GM12892 (cell line): ENCODE results near the gene THRB.

Source experiments
- DNase-seq: peaks from one replicate; pipeline ENCODE4 v3.0.0; 2011; ENCODE audit not compliant: insufficient read length
- FAIRE-seq: peaks from 2 replicates; lab custom pipeline; 2011; peaks lifted over from hg19 to GRCh38; lab: Jason Lieb, UNC
- POLR2A ChIP-seq: IDR thresholded peaks from 2 replicates; pipeline ENCODE4 v1.6.1; 2011; ENCODE audit warnings: low read depth, low read length, control low read depth
- POLR2AphosphoS5 ChIP-seq: IDR thresholded peaks from 2 replicates; pipeline ENCODE4 v1.6.1; 2011; ENCODE audit warnings: low read depth, low read length, control low read depth
- TAF1 ChIP-seq: IDR thresholded peaks from 2 replicates; pipeline ENCODE4 v1.6.1; 2011; ENCODE audit warnings: low read depth, mild to moderate bottlenecking, control low read depth, low read length, borderline replicate concordance

THRB gene

GRCh38 chr3:24510030-24510648 lies 15.5 kb upstream of the THRB start:
- no peak for DNase-seq
- no peak for TF ChIP-seq POLR2AphosphoS5
- no peak for TF ChIP-seq TAF1
- no peak for TF ChIP-seq POLR2A
- FAIRE-seq, result no peak

GRCh38 chr3:24508423-24508839 lies 13.8 kb upstream of the THRB start:
- TF ChIP-seq POLR2A (no peak), TAF1 (no peak), POLR2AphosphoS5 (no peak)
- DNase-seq (no peak), FAIRE-seq (no peak)

GRCh38 chr3:24507776-24508422 lies 13.2 kb upstream of the THRB start:
- TF ChIP-seq POLR2AphosphoS5 (no peak), TAF1 (no peak), POLR2A (no peak)
- no peak for FAIRE-seq

DNA sequence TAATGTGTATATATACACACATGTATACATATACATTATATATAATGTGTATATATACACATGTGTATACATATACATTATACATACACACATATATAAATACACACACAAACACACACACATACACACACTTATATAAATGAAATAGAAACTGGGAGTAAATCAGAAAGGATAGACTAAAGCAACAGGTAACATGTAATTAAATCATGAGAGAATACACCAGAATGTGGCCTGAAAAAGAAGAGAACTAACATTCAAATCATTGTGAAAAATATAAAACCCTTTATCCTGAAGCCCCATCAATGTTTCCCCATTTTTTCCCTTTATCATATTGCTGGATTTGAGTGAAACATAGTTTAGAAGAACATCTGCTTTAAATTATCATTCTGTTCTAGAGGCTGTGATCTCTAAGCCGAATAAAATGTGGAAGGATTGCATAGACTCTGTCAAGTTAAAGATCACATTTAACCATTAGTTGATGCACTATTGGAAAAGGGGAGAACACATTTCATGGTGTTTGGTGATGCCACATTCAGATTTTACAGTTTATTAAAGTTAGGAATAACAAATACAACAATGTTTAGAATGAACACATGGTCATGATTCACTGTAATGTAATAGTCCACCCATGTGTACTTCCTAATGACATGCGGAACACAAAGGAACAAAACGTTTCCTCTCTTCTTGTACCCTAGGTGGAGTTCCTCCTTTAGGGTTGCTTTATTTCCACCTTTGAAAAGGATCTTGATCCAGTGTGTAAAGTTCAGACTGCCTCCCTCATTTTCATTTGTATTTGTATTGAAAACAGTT lies 12.5 kb upstream of the THRB start:
- DNase-seq (no peak), FAIRE-seq (no peak)
- TF ChIP-seq POLR2AphosphoS5, result no peak
- no peak for TF ChIP-seq TAF1

More at GRCh38 chr3:24507776-24508422, 13.2 kb upstream of the THRB start:
- no peak for DNase-seq

DNA sequence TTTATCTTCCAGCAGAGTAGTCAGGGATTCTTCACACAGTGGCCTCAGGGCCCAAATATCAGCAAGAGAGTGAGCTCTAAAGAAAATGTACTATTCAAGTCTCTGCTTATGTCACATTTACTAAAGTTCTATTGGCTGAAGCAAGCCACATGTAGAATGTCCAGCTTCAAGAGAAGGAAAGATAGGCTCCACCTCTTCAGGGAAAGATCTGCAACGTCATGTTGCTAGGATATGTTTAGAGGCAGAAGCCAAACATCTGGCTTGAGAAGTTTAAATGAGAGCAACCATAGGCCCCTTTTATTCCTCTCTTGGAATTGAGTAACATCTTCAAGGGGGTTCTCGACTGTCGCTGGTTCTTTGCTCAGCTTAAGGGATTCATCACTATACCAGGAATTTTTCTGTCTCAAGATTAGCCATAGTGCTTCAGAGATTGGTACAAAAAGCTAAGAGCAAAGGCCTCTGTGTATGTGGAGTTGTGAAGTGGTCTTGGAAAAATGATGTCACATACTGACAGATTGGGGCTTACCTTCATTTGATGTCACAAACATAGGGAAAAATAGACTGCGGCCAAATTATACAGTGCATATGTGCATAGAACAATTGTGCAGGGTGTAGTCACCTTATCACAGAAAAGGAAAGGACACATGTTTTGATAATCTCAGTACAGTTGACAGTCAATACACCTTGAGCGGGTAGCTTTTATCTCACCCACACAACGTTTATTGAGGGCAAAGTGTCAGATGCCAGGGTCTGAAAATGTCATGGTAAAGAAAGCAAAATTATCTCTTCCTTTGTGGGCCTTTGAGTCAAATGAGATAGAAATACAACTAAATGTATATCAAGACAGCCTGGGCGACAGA lies 11.3 kb upstream of the THRB start:
- TF ChIP-seq POLR2A (no peak), POLR2AphosphoS5 (no peak)
- FAIRE-seq, result no peak
- no peak for DNase-seq

GRCh38 chr3:24504772-24505171 lies 10.1 kb upstream of the THRB start:
- no peak for TF ChIP-seq TAF1
- no peak for TF ChIP-seq POLR2A
- no peak for TF ChIP-seq POLR2AphosphoS5
- DNase-seq (no peak), FAIRE-seq (no peak)

DNA sequence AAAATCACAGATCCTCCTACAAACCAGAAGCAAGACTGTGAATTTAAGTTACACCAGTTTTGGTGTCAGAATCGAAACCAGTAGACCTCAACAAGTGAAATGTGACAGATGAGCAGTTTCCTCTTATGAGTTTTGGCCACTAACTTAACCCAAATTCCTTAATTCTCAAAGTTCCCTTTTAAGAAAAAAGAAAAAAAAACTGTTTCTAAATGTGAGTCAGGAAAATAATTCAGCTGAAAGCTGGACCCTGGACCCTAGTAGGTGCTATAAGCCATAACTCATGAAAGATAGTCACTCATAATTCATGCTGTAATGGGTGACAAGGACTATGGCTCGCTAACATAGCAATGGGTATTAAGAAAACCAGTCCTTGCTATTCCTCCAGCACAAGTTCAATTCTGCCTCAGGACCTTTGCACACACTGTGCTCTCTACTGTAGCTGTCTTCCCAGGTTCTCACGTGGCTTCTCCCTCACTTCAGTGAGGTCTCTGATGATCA lies 9.0 kb upstream of the THRB start:
- TF ChIP-seq POLR2A, result no peak
- TF ChIP-seq POLR2AphosphoS5, result no peak
- TF ChIP-seq TAF1, result no peak
- DNase-seq (no peak), FAIRE-seq (no peak)

DNA sequence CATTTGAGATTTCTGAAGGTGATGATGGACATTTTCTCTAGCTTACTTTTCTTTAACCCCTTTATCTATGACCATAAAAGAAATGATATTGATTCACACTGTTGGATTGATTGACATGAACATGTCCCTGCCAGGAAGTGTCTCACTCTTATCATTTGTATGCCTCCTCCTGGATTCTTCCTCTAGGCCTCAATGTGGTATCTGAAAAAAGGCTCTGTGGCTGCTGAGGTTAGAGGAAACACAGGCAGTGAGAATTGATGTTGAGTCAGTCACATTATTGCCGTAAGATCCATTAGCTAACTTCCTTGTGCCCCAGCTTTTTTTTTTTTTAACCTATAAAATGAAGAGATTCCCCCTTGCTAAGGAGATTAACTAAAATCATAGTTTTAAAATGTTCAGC lies 8.0 kb upstream of the THRB start:
- no peak for FAIRE-seq
- TF ChIP-seq POLR2A (no peak), TAF1 (no peak), POLR2AphosphoS5 (no peak)
- no peak for DNase-seq

DNA sequence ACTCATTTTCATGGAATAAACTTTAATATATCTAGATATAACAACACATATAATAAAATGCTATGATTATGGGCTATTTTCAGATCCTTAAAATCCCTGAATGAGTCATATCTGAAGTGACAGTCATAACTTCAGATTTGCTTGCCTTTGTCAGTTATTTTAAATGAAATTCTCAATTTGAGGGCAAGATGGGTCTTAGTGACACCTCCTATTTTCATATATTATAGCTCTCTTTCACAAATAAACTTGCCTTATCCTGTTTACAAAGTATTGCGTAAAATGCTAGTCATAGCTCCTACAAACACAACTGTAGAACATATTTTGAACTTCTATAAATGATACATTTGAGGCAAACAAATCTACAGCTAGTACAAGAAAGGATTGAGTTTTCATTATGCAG lies 6.2 kb upstream of the THRB start:
- DNase-seq (no peak), FAIRE-seq (no peak)
- TF ChIP-seq TAF1 (no peak), POLR2AphosphoS5 (no peak), POLR2A (no peak)

DNA sequence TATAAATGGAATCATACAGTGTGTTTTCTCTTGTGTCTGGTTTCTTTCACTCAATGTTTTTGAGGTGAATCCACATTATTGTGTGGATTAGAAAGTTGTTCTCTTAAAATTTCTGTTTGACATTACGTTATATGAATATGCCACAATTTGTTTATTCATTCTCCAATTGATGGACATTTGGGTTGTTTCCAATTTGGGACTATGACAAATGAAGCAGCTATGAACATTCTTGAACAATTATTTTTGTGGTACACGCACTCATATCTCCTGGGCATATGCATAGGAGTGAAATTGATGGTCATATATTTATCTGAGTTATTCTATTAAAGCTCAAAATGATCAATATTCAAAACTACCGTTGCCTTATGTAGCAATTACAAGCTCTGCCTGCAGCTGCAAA lies 5.3 kb upstream of the THRB start:
- FAIRE-seq (no peak), DNase-seq (no peak)
- TF ChIP-seq TAF1 (no peak), POLR2A (no peak), POLR2AphosphoS5 (no peak)

- no peak for TF ChIP-seq POLR2AphosphoS5
- no peak for TF ChIP-seq POLR2A
- TF ChIP-seq TAF1, result no peak
- no peak for FAIRE-seq
- DNase-seq, result no peak
Observed at GRCh38 chr3:24498796-24499195, 4.1 kb upstream of the THRB start.
